DOHH2 (cell line): ENCODE results near the gene INPP4A.

Experiments
- CTCF ChIP-seq: fragments of 200-600 bp; sonication (generic); IDR thresholded peaks from one replicate; pipeline ENCODE4 v1.5.1; 2014; ENCODE audit warnings: antibody characterized with exemption, mild to moderate bottlenecking, low read depth, low read length; ENCODE audit not compliant: poor library complexity, severe bottlenecking
- EZH2phosphoT487 ChIP-seq: fragments of 200-600 bp; sonication (generic); IDR thresholded peaks from 2 replicates; pipeline ENCODE4 v1.6.1; 2017; ENCODE audit warnings: borderline replicate concordance, mild to moderate bottlenecking, antibody characterized with exemption, low read length, moderate library complexity, mixed read lengths

- TF ChIP-seq EZH2phosphoT487: no peak
- no peak for TF ChIP-seq CTCF
These were observed 159.9 kb downstream of the INPP4A start for GRCh38 chr2:98604547-98604946.
